ENCODE measurements around the gene HSBP1. TPM values are rescaled to one million over a fixed set of nuclear protein-coding genes. Genes with fewer than 3 reads are reported as not detected.

HSBP1 gene
- total and polyA plus RNA-seq, 9 of the 15 experiments (the other 6 are each of a cell fraction or from before 2014, with no cell fraction given) = 84.9 to 677 (median 204) TPM

- DNase-seq (ENCODE audit: extremely low read depth in 1 of 4, low spot score in 3 of 4) (no peak), FAIRE-seq (no peak), ATAC-seq (no peak)
- no peak overlapping the region for H3K9ac ChIP-seq (ENCODE audit: insufficient read depth in 1 of 2, low read depth in 2 of 2, low read length in 2 of 2)
- CTCF ChIA-PET (ENCODE audit: low intra/inter-chr PET ratio) = no interaction called here
- no TSS peak for BruUV-seq (replicated peaks)
- H3K9me1 ChIP-seq (ENCODE audit: control insufficient read depth, insufficient read depth, low read length) = no peaks in the 10 kb centered on the region
- no peaks in the 10 kb centered on the region for H4K20me1 ChIP-seq (replicated peaks; ENCODE audit: control insufficient read depth, insufficient read depth, low read length)
- under 1% methylated on average over 6 of the region's 6 CpGs for WGBS (ENCODE audit: insufficient coverage, low coverage, missing lambda C conversion rate)
- in situ Hi-C loops (cut with MboI) = no loop called here
- no peak overlapping the region for H3K4me3 ChIP-seq
- H3K79me2 ChIP-seq (ENCODE audit: control insufficient read depth, insufficient read depth, low read length) = no peaks in the 10 kb centered on the region
- H3K4me1 ChIP-seq (replicated peaks in 1 of 2; ENCODE audit: control insufficient read depth in 2 of 2, insufficient read depth in 2 of 2, low read length in 2 of 2) = no peaks in the 10 kb centered on the region; a peak in 1 of 5 replicates
- intact Hi-C loops (cut with micrococcal nuclease) = no loop called here
- no peak overlapping the region for H3K4me2 ChIP-seq (ENCODE audit: insufficient read depth, low read length)
- H2AFZ ChIP-seq (ENCODE audit: low read depth, low read length) = no peak overlapping the region
- POLR2A ChIA-PET = no interaction called here
- H3K27ac ChIP-seq (ENCODE audit: extremely low read depth, low read depth, low read length) = no peak overlapping the region
- H3K27me3 ChIP-seq (ENCODE audit: control insufficient read depth in 2 of 2, insufficient read depth in 2 of 2, low read length in 2 of 2) = peaks cover 32 to 36% of the 10 kb centered on the region in 2 experiments
- TF ChIP-seq RBM25 (IDR thresholded peaks at IDR 0.05; ENCODE audit: low read depth, low read length, severe bottlenecking) (no peak), SFPQ (IDR thresholded peaks at IDR 0.05; ENCODE audit: low read depth, low read length) (no peak), RBM34 (IDR thresholded peaks at IDR 0.05; ENCODE audit: borderline replicate concordance, insufficient read depth, low read length) (no peak), HNRNPH1 (optimal IDR thresholded peaks at IDR 0.05; ENCODE audit: low read depth, low read length) (no peak), ZNF398 (CRISPR knock-in tag; IDR thresholded peaks at IDR 0.05) (no peak), MIER1 (IDR thresholded peaks at IDR 0.05; ENCODE audit: low read depth) (no peak), PURB (CRISPR knock-in tag; IDR thresholded peaks at IDR 0.05; ENCODE audit: low read depth) (no peak), SP1 (CRISPR knock-in tag; IDR thresholded peaks at IDR 0.05) (no peak), ZFP30 (CRISPR knock-in tag; IDR thresholded peaks at IDR 0.05; ENCODE audit: borderline replicate concordance) (no peak), EZH2 (IDR thresholded peaks at IDR 0.05; ENCODE audit: borderline replicate concordance, low read depth, low read length) (no peak), NFATC3 (IDR thresholded peaks at IDR 0.05) (no peak), CBFA2T3 (IDR thresholded peaks at IDR 0.05) (no peak), HMGN3 (IDR thresholded peaks at IDR 0.05; ENCODE audit: borderline replicate concordance, extremely low read depth, insufficient read length, low read depth, low read length) (no peak), RFX1 (IDR thresholded peaks at IDR 0.05) (no peak)
- H3K9me3 ChIP-seq (replicated peaks; ENCODE audit: control insufficient read depth, insufficient read depth, low read depth, low read length) = no peaks in the 10 kb centered on the region
- H3K36me3 ChIP-seq (ENCODE audit: control insufficient read depth, insufficient read depth, low read length) = no peaks in the 10 kb centered on the region
Observed at GRCh38 chr16:83802135-83802534, 5.6 kb upstream of the HSBP1 start.

All from K562 (cell line).